MCF 10A (cell line): ENCODE data around the gene GRID2IP. TPM values are rescaled to one million over a fixed set of nuclear protein-coding genes. Genes with fewer than 3 reads are reported as not detected.

ENCODE experiments used
- Bru-seq: library from RNA; stranded (reverse); fragments of 400-500 nt; gene quantifications from one replicate; lab custom pipeline; 2021; lab: Mats Ljungman, UMichigan
- BruChase-seq, 2 experiments: library from RNA; stranded (reverse); fragments of 400-500 nt; gene quantifications; one replicate each; lab custom pipeline; 2021; lab: Mats Ljungman, UMichigan
- BruUV-seq: library from RNA; stranded (reverse); fragments of 400-500 nt; replicated peaks from 2 replicates; lab custom pipeline; 2021; lab: Mats Ljungman, UMichigan
- CTCF ChIA-PET: fragments of 300-600 bp; sonication (Branson Sonifier 250); formaldehyde crosslinking; extraction: SDS; loops from one replicate; lab custom pipeline; 2021; ENCODE audit warnings: antibody characterized with exemption, inconsistent platforms; lab: Yijun Ruan, JAX
- POLR2A ChIA-PET: fragments of 300-600, 350-650 bp; sonication (Branson Sonifier 250); formaldehyde crosslinking; extraction: SDS; loops from one replicate; lab custom pipeline; 2020; ENCODE audit warnings: antibody characterized with exemption, inconsistent platforms; lab: Yijun Ruan, JAX
- DNase-seq: peaks from one replicate; pipeline ENCODE4 v3.0.0-alpha.2; 2018; ENCODE audit not compliant: unreplicated experiment
- H3K27ac Mint-ChIP-seq: one replicate; pipeline ENCODE4 v1.8.0; 2022; ENCODE audit warnings: mild to moderate bottlenecking, low read depth, mixed read lengths; ENCODE audit not compliant: unreplicated experiment
- H3K27me3 Mint-ChIP-seq: one replicate; pipeline ENCODE4 v1.8.0; 2022; ENCODE audit warnings: mixed read lengths; ENCODE audit not compliant: insufficient read depth, unreplicated experiment
- H3K36me3 Mint-ChIP-seq: one replicate; pipeline ENCODE4 v1.8.0; 2022; ENCODE audit warnings: mild to moderate bottlenecking, moderate library complexity, mixed read lengths; ENCODE audit not compliant: insufficient read depth, unreplicated experiment
- H3K4me1 Mint-ChIP-seq: one replicate; pipeline ENCODE4 v1.8.0; 2022; ENCODE audit warnings: mixed read lengths; ENCODE audit not compliant: insufficient read depth, unreplicated experiment
- H3K4me3 Mint-ChIP-seq: one replicate; pipeline ENCODE4 v1.8.0; 2022; ENCODE audit warnings: mild to moderate bottlenecking, moderate library complexity, mixed read lengths; ENCODE audit not compliant: unreplicated experiment
- H3K9me3 Mint-ChIP-seq: one replicate; pipeline ENCODE4 v1.8.0; 2022; ENCODE audit warnings: mixed read lengths; ENCODE audit not compliant: unreplicated experiment
- intact Hi-C: fragments of 100-400 bp; cut with micrococcal nuclease; formaldehyde crosslinking; loops from 2 replicates; pipeline ENCODE4 v1.14.1; 2022
- long read RNA-seq: library from polyadenylated mRNA; stranded (forward); transcript quantifications from one replicate; pipeline ENCODE4 v2.0.0, GENCODE V29; 2022
- total RNA-seq: library from RNA; stranded (reverse); gene quantifications from 2 replicates; pipeline ENCODE4 v1.2.3, GENCODE V29; 2022
- TF ChIP-seq, protein P1 (sequence below): fragments of 200-600 bp; IDR thresholded peaks from one replicate; pipeline ENCODE4 v1.8.0; 2022; ENCODE audit warnings: antibody characterized with exemption, mild to moderate bottlenecking; ENCODE audit not compliant: unreplicated experiment

GRID2IP gene
- total RNA-seq (not detected in 2 replicates), Bru-seq, nascent RNA (not detected), BruChase-seq, experiment 1, labeled RNA remaining after a 6-hour chase (not detected), BruChase-seq, experiment 2, labeled RNA remaining after a 2-hour chase (percentile 8 among the genes with signal in this experiment)
- long read RNA-seq: 0 reads

DNA sequence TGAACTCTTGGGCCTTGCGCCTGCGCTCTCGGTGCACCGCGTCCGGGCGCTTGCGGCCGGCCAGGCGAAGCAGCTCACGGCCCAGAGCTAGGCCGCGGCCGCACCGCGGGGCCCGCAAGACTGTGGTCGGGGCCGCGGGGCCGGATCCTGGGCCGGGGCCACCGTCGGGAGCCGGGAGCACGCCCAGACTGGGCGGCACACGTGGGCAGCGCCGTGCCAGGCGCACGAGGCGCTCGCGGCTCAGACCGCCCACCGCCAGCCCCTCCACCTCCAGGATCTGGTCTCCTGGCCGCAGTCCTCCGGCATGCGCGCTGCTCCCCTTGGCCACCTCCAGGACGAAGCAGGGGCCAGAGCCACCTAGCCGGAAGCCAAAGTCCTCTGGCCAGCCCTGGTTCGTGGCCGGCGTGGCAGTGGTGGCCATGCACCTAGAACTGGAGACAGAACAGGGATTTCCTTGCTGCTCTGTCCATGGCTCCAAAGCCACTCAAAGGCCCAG is at the start of gene GRID2IP:
Gene GRID2IP, minus strand, starts transcription at position 446 of the 496 bp plus-strand sequence. Its CDS starts 25 bp downstream, at position 421.
- ChIA-PET CTCF (interaction anchor here (0.6 kb wide), 1 partner anchor 23 kb away, joined by 4 read pairs; no protein-coding TSS in a partner anchor), POLR2A (no interaction called here)
- intact Hi-C loops: no loop called here
- H3K27ac Mint-ChIP-seq: no peak within 1 kb of the TSS
- H3K4me1 Mint-ChIP-seq: no peaks in the 10 kb centered on the region
- no peaks in the 10 kb centered on the region for H3K9me3 Mint-ChIP-seq
- no TSS peak for BruUV-seq
- H3K36me3 Mint-ChIP-seq: no peaks in the 10 kb centered on the region
- TF ChIP-seq, protein P1, sequence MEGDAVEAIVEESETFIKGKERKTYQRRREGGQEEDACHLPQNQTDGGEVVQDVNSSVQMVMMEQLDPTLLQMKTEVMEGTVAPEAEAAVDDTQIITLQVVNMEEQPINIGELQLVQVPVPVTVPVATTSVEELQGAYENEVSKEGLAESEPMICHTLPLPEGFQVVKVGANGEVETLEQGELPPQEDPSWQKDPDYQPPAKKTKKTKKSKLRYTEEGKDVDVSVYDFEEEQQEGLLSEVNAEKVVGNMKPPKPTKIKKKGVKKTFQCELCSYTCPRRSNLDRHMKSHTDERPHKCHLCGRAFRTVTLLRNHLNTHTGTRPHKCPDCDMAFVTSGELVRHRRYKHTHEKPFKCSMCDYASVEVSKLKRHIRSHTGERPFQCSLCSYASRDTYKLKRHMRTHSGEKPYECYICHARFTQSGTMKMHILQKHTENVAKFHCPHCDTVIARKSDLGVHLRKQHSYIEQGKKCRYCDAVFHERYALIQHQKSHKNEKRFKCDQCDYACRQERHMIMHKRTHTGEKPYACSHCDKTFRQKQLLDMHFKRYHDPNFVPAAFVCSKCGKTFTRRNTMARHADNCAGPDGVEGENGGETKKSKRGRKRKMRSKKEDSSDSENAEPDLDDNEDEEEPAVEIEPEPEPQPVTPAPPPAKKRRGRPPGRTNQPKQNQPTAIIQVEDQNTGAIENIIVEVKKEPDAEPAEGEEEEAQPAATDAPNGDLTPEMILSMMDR: no peak
- DNase-seq: no peak
- H3K27me3 Mint-ChIP-seq: no peaks in the 10 kb centered on the region
- H3K4me3 Mint-ChIP-seq: no peak within 1 kb of the TSS

DNA sequence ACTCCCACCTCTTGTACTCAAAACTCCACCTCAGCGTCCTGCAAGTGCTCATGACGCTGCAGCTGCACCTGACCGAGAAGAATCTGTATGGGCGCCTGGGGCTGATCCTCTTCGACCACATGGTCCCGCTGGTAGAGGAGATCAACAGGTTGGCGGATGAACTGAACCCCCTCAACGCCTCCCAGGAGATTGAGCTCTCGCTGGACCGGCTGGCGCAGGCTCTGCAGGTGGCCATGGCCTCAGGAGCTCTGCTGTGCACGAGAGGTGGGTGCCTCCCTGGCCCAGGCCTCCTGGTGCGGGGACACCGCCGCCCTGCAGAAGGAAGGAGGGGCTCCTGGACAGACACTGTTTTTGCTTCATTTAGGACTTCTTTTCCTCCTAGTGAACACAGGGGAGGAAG is 48.8 kb upstream of the GRID2IP start:
- Mint-ChIP-seq H3K4me3 (no peak overlapping the region), H3K9me3 (no peaks in the 10 kb centered on the region), H3K27me3 (no peaks in the 10 kb centered on the region), H3K36me3 (peaks cover 76% of the 10 kb centered on the region), H3K4me1 (no peaks in the 10 kb centered on the region), H3K27ac (no peak overlapping the region)
- BruUV-seq: no TSS peak
- CTCF ChIA-PET: interaction anchor here (2.1 kb wide), 1 partner anchor 9 kb away, joined by 6 read pairs; no protein-coding TSS in a partner anchor
- DNase-seq: no peak
- TF ChIP-seq, protein P1: no peak
- intact Hi-C loops: no loop called here
- POLR2A ChIA-PET: interaction anchor here (0.8 kb wide), 1 partner anchor 10 kb away, joined by 3 read pairs; the partner anchor contains the start of gene INTS15

DNA sequence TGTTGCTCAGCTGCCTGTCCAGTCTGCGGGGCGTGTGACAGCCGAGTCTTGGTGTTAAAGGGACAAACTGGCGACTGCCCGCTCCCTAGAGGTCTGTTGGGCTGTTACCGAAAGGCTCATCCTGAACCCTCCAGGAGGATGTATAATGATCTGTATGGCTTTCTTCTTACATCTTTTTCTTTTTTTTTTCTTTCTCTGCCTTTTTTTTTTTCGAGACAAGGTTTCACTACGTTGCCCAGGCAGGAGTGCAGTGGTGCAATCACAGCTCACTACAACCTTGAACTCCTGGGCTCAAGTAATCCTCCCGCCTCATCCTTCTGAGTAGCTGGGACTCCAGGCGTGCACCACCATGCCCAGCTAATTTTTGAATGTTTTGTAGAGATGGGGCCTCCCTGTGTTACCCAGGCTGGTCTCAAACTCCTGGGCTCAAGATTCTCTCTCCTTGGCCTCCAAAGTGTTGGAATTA is 39.4 kb upstream of the GRID2IP start:
- no peaks in the 10 kb centered on the region for H3K9me3 Mint-ChIP-seq
- POLR2A ChIA-PET: interaction anchor here (0.6 to 1.4 kb wide), 8 partner anchors 9 to 1672 kb away, joined by 3 to 5 read pairs (median 4); partner anchors contain the start of genes ZDHHC4 and ZNF316
- no peak for DNase-seq
- no TSS peak for BruUV-seq
- H3K4me3 Mint-ChIP-seq: peak overlapping the region; percentile 99
- H3K36me3 Mint-ChIP-seq: peaks cover 71% of the 10 kb centered on the region
- peak overlapping the region; percentile 74 for H3K27ac Mint-ChIP-seq
- H3K27me3 Mint-ChIP-seq: no peaks in the 10 kb centered on the region
- no peaks in the 10 kb centered on the region for H3K4me1 Mint-ChIP-seq
- intact Hi-C loops: loop anchor here (2.0 kb wide), 1 partner anchor 46 kb away; the partner anchor contains the start of gene ZNF316
- CTCF ChIA-PET: interaction anchor here (0.6 to 3.3 kb wide), 11 partner anchors 10 to 740 kb away, joined by 3 to 15 read pairs (median 6); partner anchors contain the start of gene ZDHHC4
- TF ChIP-seq, protein P1: no peak
